ENCODE measurements around the gene FOXN4.

The FOXN4 gene

GRCh38 chr12:109279525-109279924 is 29.6 kb downstream of the FOXN4 start:
- no peak for DNase-seq (ENCODE audit: low read depth, low spot score)

- no peak for DNase-seq (ENCODE audit: low read depth, low spot score)
Observed at GRCh38 chr12:109278912-109279311, 30.2 kb downstream of the FOXN4 start.

- DNase-seq (ENCODE audit: low read depth, low spot score): no peak
Observed at GRCh38 chr12:109277899-109278762, 31.0 kb downstream of the FOXN4 start.

- DNase-seq (ENCODE audit: low read depth, low spot score): no peak
Observed at GRCh38 chr12:109277255-109277898, 31.7 kb downstream of the FOXN4 start.

DNA sequence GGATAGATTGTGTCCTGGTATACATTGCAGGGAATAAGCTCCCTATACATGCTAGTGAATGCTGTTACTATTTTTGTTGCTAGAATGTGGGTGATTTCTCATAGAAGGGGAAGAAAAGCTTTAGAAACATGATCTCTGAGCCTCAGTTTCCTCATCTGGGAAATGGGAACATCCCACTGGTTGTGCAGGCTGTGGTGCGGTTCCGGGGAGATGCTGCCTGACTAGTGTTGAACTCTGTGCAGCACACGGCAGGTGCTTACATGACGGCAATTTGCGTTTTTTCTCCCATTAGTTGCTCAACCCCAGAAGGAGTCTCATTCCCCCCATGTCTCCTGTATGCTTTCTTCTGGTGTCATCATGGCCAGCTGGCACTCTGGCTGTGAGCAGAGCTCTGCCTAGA is 32.9 kb downstream of the FOXN4 start:
- DNase-seq (ENCODE audit: low read depth, low spot score): no peak

GRCh38 chr12:109275173-109275572 is 33.9 kb downstream of the FOXN4 start:
- DNase-seq (ENCODE audit: low read depth, low spot score): no peak

DNA sequence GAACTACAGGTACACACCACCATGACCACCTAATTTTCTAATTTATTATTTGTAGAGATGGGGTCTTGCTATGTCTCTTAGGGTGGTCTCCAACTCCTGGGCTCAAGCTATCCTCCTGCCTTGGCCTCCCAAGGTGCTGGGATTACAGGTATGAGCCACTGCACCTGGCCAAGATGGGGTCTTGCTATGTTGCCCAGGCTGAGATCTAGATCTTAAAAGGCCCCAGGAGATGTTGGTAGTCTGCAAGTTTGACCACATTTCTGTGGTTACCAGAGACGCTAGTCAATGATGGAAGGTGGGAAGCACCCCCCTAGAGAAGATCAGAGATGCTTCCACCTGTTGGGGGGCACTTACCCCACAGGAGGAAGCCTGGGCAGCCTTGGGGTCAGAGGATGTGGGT is 34.7 kb downstream of the FOXN4 start:
- no peak for DNase-seq (ENCODE audit: low read depth, low spot score)

DNA sequence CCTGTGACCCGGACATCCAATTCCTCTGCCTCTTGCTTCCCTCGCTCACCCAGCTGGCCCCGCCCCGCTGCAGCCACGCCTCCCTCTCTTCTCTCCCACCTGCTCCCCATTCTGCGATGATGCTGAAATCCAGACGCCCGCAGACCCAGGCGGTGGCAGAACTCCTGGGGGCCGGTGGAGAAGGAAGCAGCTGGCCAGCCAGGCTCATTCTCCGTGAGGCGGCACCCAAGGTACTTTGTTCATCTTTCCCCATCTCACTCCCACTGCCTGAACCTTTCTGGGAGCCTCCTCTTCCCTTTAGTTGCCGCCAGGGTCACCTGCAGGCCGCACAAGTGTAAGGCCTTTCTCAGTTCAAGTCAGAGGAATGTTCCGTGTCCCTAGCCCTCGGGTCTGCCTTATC is 35.7 kb downstream of the FOXN4 start:
- DNase-seq (ENCODE audit: low read depth, low spot score): no peak

DNA sequence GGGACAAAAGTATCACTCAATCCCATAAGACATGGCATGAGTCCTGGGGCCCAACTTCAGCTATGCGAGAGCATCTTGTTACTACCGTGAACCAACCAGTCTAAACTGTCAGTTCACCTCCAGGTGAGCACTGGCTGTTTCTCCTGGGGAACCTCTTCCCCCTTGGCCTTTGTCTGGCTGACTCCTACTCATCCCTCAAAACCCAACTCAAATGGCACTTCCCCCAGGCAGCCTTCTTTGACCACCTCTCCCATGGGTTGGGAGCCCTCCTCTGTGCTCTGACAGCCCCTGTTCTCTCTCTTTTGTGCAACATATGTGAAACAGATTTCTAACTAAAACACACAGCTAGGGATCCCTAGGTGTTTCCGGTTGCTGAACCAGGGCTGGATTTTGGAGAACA is 37.7 kb downstream of the FOXN4 start:
- no peak for DNase-seq (ENCODE audit: low read depth, low spot score)

GRCh38 chr12:109270494-109270893 is 38.6 kb downstream of the FOXN4 start:
- DNase-seq (ENCODE audit: low read depth, low spot score): no peak

- no peak for DNase-seq (ENCODE audit: low read depth, low spot score)
Observed at GRCh38 chr12:109269428-109269827, 39.7 kb downstream of the FOXN4 start.

GRCh38 chr12:109268896-109269295 is 40.2 kb downstream of the FOXN4 start:
- no peak for DNase-seq (ENCODE audit: low read depth, low spot score)

GRCh38 chr12:109267361-109267760 is 41.7 kb downstream of the FOXN4 start:
- DNase-seq (ENCODE audit: low read depth, low spot score): no peak

DNA sequence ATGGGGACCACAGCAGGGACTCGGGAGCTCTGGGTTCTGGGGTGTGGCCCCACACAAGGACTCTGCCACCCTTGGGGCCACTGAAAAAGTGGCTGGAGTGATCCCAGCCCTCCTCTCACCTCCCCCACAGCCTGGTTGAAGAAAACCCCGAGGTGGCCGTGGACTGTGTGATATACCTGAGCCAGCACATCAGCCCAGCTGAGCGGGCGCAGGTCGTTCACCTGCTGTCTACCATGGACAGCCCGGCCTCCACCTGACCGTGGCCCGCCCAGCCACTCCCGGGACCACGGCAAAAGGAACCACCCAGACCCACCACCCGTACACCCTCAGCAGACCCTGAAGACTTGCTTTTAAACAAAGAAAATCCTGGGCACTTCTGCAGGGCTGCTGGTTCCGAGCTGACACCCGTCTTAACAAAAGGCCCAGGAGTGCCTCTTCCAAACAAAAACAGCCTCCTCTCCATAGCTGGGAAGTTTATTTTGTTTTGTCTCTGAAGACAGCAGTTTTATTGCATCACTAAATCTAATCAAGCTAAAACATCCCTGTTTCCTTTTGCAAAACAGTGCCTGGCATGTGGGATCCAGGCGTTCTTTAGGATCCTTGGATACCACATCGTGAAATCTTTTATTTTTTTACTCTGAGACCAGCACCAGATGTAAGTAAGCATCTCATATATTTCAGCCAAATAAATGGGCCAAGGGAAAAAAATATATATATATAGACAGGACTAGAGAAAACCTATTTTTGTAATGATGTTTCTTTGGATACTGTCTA is 42.8 kb downstream of the FOXN4 start:
- no peak for DNase-seq (ENCODE audit: low read depth, low spot score)

DNA sequence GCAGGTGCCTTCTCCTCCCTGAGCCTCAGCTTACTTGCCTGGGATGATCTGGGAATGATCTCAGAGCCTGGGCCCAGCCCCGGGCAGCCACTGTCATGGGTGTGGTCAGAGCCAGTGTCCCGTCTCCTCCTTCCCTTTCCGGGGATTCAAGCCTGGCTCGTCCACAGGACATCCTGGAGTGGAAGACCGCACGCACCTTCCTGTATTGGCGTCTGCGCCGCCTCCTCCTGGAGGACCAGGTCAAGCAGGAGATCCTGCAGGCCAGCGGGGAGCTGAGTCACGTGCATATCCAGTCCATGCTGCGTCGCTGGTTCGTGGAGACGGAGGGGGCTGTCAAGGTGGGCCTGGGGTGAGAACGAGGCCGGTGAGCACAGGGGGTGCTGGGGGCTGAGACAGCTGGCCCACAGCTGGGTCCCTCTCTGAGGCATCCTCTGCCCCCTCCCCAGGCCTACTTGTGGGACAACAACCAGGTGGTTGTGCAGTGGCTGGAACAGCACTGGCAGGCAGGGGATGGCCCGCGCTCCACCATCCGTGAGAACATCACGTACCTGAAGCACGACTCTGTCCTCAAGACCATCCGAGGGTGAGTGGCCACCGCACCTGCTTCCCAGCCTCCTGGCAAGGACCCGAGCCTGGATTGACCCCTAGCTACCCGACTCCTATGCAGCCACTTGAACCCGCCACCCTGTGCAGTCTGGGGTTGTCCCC is 44.0 kb downstream of the FOXN4 start:
- DNase-seq (ENCODE audit: low read depth, low spot score): no peak

- DNase-seq (ENCODE audit: low read depth, low spot score): peak; percentile 56
Observed at GRCh38 chr12:109264095-109264942, 44.8 kb downstream of the FOXN4 start.

- DNase-seq (ENCODE audit: low read depth, low spot score): no peak
Observed at GRCh38 chr12:109263439-109263838, 45.6 kb downstream of the FOXN4 start.

DNA sequence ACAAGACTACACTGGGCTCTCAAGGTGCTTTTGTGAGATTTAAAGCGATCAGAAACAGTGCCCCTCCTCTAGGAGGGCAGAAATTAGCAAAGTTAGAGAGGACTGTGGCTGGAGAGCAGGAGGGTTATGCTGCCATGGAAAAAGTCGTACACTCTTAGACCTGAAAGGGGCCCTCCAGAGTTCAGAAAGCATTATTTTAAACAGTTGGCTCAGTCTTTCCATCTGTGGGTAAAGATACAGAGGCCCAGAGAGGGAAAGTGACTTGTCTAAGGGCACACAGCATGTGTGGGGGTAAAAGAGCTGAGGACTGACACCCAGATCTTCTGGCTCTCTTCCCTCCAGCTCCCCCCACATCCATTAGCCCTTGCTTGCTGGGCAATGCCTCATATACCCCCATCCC is 47.1 kb downstream of the FOXN4 start:
- no peak for DNase-seq (ENCODE audit: low read depth, low spot score)

DNA sequence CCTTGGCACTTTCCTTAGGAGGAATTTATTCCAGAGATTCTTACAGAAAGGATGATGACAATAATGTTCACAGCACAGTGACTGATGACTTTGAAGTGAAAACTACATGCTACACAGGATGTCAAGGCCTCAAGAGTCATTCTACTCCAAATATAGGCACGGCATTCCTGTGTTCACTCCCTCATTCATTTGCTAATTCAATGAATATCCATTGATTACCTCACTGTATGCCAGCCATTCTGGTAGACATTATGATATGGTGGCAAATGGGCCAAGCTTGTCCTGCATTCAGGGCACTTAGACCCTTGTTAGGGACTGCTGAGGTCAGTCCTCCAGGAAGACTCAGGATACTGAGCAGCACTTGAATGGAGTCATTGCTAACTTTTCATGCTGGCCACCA is 48.0 kb downstream of the FOXN4 start:
- no peak for DNase-seq (ENCODE audit: low read depth, low spot score)

GRCh38 chr12:109259545-109259895 is 49.6 kb downstream of the FOXN4 start:
- DNase-seq (ENCODE audit: low read depth, low spot score): no peak

Data from astrocyte of the hippocampus (primary cell).